ENCODE measurements around the gene PPP1R13L. TPM values are rescaled to one million over a fixed set of nuclear protein-coding genes. Genes with fewer than 3 reads are reported as not detected.

The PPP1R13L gene
- total RNA-seq, 2 donors from 2014 or later = 112 to 230 TPM

DNA sequence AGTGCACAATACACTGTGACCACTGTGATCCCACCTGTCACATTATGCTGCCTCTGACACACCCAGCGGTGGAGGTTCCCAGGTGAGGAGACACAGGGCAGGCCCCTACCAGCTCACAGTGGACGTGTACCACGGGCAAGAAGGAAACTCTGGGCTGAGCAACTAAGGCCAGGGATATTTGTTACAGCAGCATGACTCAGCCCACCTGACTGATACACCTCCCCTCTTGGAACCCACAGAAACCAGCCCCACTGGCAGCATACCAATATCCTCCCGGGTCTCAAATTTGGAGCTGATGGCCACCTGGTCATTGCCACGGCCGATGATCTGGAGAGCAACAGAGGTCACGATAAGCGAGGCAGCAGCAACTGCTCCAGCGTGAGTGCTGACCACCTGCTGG, 49.5 kb downstream of the PPP1R13L start:
- DNase-seq (ENCODE audit: low spot score) = no peak
- H3K36me3 ChIP-seq = peaks cover 27% of the 10 kb centered on the region

GRCh38 chr19:45354241-45354842, 50.5 kb downstream of the PPP1R13L start:
- H3K9me3 ChIP-seq = no peaks in the 10 kb centered on the region
- H3K36me3 ChIP-seq = peaks cover 27% of the 10 kb centered on the region
- DNase-seq (ENCODE audit: low spot score) = no peak
- no peak overlapping the region for H3K27ac ChIP-seq
- no peaks in the 10 kb centered on the region for H3K4me1 ChIP-seq
- H3K4me3 ChIP-seq = no peak overlapping the region
- H3K27me3 ChIP-seq = no peaks in the 10 kb centered on the region
- no peak for TF ChIP-seq CTCF (IDR thresholded peaks at IDR 0.05)

More for the DNA sequence above, 49.5 kb downstream of the PPP1R13L start:
- no peaks in the 10 kb centered on the region for H3K4me1 ChIP-seq
- no peak overlapping the region for H3K4me3 ChIP-seq
- no peak for TF ChIP-seq CTCF (IDR thresholded peaks at IDR 0.05)
- no peaks in the 10 kb centered on the region for H3K9me3 ChIP-seq
- H3K27me3 ChIP-seq = no peaks in the 10 kb centered on the region
- no peak overlapping the region for H3K27ac ChIP-seq

DNA sequence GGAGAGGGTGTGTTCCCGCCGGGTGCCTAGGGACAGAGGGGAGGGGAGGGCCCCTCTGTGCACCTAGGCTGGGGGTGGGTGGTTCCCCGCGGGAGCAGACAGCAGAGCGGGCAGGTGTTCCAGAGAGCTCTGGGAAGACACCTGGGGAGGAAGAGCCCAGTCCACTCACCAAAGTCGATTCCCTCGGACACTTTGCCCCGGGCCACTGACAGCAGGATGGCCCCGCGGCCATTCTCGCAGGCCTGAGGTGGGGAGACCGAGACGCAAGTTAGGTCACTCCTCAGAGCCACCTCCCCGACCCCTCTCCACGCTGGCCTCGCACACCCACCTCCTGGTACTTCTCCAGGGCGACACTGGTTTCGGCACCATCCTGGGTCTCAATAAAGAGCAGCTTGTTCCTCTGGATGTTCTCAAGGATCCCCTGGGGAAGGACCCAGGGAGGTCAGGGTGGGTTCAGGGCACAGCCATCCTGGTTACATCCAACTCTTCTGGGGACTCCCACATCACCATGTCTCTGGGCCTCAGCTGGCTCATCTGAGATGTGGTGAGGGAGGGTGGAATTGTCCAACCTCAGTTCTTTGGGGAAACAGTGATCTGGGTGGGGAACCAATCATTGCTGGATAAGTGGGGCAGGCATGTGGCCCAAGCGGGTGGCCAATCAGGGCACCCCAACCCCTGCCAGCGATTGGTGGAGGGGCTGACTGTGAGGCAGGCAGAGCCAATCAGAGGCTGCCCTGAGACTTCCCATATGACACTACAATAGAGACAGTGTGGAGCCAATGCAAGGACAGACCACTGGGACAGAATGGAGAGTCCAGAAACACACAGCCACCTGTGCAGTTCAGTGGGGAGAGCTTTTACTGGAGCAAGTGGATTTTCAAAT, 51.7 kb downstream of the PPP1R13L start:
- Histone ChIP-seq H3K27ac (no peak overlapping the region), H3K27me3 (no peaks in the 10 kb centered on the region), H3K9me3 (no peaks in the 10 kb centered on the region), H3K4me3 (no peak overlapping the region), H3K4me1 (no peaks in the 10 kb centered on the region), H3K36me3 (peaks cover 27% of the 10 kb centered on the region)
- TF ChIP-seq CTCF (IDR thresholded peaks at IDR 0.05) = no peak
- no peak for DNase-seq (ENCODE audit: low spot score)

- H3K9me3 ChIP-seq = no peaks in the 10 kb centered on the region
- peaks cover 27% of the 10 kb centered on the region for H3K36me3 ChIP-seq
- H3K4me3 ChIP-seq = no peak overlapping the region
- no peak for TF ChIP-seq CTCF (IDR thresholded peaks at IDR 0.05)
- H3K27ac ChIP-seq = no peak overlapping the region
- DNase-seq (ENCODE audit: low spot score) = no peak
- H3K27me3 ChIP-seq = no peaks in the 10 kb centered on the region
- H3K4me1 ChIP-seq = no peaks in the 10 kb centered on the region
Observed at GRCh38 chr19:45352471-45352870, 52.4 kb downstream of the PPP1R13L start.

GRCh38 chr19:45352062-45352461, 52.8 kb downstream of the PPP1R13L start:
- TF ChIP-seq CTCF (IDR thresholded peaks at IDR 0.05) = no peak
- H3K27me3 ChIP-seq = no peaks in the 10 kb centered on the region
- peaks cover 27% of the 10 kb centered on the region for H3K36me3 ChIP-seq
- no peak overlapping the region for H3K27ac ChIP-seq
- H3K4me3 ChIP-seq = no peak overlapping the region
- no peaks in the 10 kb centered on the region for H3K4me1 ChIP-seq
- DNase-seq (ENCODE audit: low spot score) = no peak
- no peaks in the 10 kb centered on the region for H3K9me3 ChIP-seq
